H1 (cell line): ENCODE results near the gene NPFFR2. TPM values are rescaled to one million over a fixed set of nuclear protein-coding genes. Genes with fewer than 3 reads are reported as not detected.

Experiments used
- BRCA1 ChIP-seq: IDR thresholded peaks from 2 replicates; pipeline ENCODE4 v1.6.1; 2012; ENCODE audit warnings: low read depth, low read length, improper control_type of control experiment
- NANOG ChIP-seq: IDR thresholded peaks from 2 replicates; pipeline ENCODE4 v1.6.1; 2011; ENCODE audit warnings: low read length, low read depth, mild to moderate bottlenecking, inconsistent platforms; ENCODE audit not compliant: insufficient read depth, poor library complexity, severe bottlenecking
- RXRA ChIP-seq: IDR thresholded peaks from 2 replicates; pipeline ENCODE4 v1.6.1; 2011; ENCODE audit warnings: low read depth, mild to moderate bottlenecking, low read length, moderate library complexity; ENCODE audit not compliant: insufficient read depth
- polyA plus RNA-seq, 7 experiments: library from polyadenylated mRNA; depleted of rRNA in 3 of 7; stranded (reverse) in 5 of 7; unstranded in 2 of 7; fragments of >200 nt in 5 of 7; fragments of 200-250 nt in 2 of 7; gene quantifications; 1 replicate in 5 of 7; 2 replicates in 1 of 7; 4 replicates in 1 of 7; pipeline versions ENCODE4 v1.2.1 to v1.2.3, GENCODE V29; 2011 to 2013; ENCODE audit warnings: missing spikeins in 2 of 7, mixed read lengths in 2 of 7
- total RNA-seq: library from RNA; stranded (reverse); fragmentation: NEBNext Ultra II Directional; extraction: Animal tissue kit (Norgen Biotek cat#: 25700); gene quantifications from 2 replicates; pipeline ENCODE4 v1.2.1, GENCODE V29; 2021
- TF ChIP-seq, protein P1 (sequence below): IDR thresholded peaks from 2 replicates; pipeline ENCODE4 v1.6.1; 2012; ENCODE audit warnings: inconsistent platforms
- TF ChIP-seq, protein P2 (sequence below): fragments of 300-600 bp; sonication (generic); IDR thresholded peaks from 2 replicates; pipeline ENCODE4 v1.7.1; 2012; ENCODE audit warnings: low read length, moderate library complexity, mild to moderate bottlenecking, inconsistent platforms; ENCODE audit not compliant: insufficient replicate concordance

The NPFFR2 gene
- total and polyA plus RNA-seq, 2 of the 8 experiments (the other 6 are each of a cell fraction or from before 2014, with no cell fraction given) = 0.26 to 0.53 TPM

DNA sequence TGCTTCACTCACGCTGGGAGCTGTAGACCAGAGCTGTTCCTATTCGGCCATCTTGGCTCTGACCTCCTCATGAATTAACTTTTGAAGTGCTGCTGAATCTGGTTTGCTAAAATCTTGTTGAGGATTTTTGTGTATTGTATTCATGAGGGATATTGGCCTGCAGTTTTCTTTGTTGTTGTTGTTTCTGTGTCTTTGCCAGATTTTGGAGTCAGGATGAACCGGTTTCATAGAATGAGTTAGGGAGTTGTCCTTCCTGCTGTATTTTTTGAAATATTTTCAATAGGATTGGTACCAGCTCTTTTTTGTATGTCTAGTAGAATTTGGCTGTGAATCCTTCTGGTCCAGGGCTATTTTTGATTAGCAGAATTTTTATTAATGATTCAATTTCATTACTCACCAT lies 138.1 kb downstream of the NPFFR2 start (continued):
- TF ChIP-seq, protein P1, sequence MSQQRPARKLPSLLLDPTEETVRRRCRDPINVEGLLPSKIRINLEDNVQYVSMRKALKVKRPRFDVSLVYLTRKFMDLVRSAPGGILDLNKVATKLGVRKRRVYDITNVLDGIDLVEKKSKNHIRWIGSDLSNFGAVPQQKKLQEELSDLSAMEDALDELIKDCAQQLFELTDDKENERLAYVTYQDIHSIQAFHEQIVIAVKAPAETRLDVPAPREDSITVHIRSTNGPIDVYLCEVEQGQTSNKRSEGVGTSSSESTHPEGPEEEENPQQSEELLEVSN = no peak
- TF ChIP-seq NANOG (no peak), BRCA1 (no peak), RXRA (no peak)
- TF ChIP-seq, protein P2, sequence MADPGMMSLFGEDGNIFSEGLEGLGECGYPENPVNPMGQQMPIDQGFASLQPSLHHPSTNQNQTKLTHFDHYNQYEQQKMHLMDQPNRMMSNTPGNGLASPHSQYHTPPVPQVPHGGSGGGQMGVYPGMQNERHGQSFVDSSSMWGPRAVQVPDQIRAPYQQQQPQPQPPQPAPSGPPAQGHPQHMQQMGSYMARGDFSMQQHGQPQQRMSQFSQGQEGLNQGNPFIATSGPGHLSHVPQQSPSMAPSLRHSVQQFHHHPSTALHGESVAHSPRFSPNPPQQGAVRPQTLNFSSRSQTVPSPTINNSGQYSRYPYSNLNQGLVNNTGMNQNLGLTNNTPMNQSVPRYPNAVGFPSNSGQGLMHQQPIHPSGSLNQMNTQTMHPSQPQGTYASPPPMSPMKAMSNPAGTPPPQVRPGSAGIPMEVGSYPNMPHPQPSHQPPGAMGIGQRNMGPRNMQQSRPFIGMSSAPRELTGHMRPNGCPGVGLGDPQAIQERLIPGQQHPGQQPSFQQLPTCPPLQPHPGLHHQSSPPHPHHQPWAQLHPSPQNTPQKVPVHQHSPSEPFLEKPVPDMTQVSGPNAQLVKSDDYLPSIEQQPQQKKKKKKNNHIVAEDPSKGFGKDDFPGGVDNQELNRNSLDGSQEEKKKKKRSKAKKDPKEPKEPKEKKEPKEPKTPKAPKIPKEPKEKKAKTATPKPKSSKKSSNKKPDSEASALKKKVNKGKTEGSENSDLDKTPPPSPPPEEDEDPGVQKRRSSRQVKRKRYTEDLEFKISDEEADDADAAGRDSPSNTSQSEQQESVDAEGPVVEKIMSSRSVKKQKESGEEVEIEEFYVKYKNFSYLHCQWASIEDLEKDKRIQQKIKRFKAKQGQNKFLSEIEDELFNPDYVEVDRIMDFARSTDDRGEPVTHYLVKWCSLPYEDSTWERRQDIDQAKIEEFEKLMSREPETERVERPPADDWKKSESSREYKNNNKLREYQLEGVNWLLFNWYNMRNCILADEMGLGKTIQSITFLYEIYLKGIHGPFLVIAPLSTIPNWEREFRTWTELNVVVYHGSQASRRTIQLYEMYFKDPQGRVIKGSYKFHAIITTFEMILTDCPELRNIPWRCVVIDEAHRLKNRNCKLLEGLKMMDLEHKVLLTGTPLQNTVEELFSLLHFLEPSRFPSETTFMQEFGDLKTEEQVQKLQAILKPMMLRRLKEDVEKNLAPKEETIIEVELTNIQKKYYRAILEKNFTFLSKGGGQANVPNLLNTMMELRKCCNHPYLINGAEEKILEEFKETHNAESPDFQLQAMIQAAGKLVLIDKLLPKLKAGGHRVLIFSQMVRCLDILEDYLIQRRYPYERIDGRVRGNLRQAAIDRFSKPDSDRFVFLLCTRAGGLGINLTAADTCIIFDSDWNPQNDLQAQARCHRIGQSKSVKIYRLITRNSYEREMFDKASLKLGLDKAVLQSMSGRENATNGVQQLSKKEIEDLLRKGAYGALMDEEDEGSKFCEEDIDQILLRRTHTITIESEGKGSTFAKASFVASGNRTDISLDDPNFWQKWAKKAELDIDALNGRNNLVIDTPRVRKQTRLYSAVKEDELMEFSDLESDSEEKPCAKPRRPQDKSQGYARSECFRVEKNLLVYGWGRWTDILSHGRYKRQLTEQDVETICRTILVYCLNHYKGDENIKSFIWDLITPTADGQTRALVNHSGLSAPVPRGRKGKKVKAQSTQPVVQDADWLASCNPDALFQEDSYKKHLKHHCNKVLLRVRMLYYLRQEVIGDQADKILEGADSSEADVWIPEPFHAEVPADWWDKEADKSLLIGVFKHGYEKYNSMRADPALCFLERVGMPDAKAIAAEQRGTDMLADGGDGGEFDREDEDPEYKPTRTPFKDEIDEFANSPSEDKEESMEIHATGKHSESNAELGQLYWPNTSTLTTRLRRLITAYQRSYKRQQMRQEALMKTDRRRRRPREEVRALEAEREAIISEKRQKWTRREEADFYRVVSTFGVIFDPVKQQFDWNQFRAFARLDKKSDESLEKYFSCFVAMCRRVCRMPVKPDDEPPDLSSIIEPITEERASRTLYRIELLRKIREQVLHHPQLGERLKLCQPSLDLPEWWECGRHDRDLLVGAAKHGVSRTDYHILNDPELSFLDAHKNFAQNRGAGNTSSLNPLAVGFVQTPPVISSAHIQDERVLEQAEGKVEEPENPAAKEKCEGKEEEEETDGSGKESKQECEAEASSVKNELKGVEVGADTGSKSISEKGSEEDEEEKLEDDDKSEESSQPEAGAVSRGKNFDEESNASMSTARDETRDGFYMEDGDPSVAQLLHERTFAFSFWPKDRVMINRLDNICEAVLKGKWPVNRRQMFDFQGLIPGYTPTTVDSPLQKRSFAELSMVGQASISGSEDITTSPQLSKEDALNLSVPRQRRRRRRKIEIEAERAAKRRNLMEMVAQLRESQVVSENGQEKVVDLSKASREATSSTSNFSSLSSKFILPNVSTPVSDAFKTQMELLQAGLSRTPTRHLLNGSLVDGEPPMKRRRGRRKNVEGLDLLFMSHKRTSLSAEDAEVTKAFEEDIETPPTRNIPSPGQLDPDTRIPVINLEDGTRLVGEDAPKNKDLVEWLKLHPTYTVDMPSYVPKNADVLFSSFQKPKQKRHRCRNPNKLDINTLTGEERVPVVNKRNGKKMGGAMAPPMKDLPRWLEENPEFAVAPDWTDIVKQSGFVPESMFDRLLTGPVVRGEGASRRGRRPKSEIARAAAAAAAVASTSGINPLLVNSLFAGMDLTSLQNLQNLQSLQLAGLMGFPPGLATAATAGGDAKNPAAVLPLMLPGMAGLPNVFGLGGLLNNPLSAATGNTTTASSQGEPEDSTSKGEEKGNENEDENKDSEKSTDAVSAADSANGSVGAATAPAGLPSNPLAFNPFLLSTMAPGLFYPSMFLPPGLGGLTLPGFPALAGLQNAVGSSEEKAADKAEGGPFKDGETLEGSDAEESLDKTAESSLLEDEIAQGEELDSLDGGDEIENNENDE = no peak
